ENCODE data around the gene SASH1.

The SASH1 gene

GRCh38 chr6:148523551-148523950, 180.9 kb downstream of the SASH1 start:
- DNase-seq (ENCODE audit: low read depth) = no peak

- no peak for DNase-seq (ENCODE audit: low read depth)
Observed at GRCh38 chr6:148524471-148524882, 181.8 kb downstream of the SASH1 start.

- DNase-seq (ENCODE audit: low read depth) = no peak
Observed at GRCh38 chr6:148524976-148525375, 182.3 kb downstream of the SASH1 start.

GRCh38 chr6:148525453-148525852, 182.8 kb downstream of the SASH1 start:
- DNase-seq (ENCODE audit: low read depth) = no peak

GRCh38 chr6:148526145-148526544, 183.5 kb downstream of the SASH1 start:
- DNase-seq (ENCODE audit: low read depth) = no peak

- no peak for DNase-seq (ENCODE audit: low read depth)
Observed at GRCh38 chr6:148528292-148528691, 185.7 kb downstream of the SASH1 start.

- no peak for DNase-seq (ENCODE audit: low read depth)
Observed at GRCh38 chr6:148529010-148529409, 186.4 kb downstream of the SASH1 start.

- DNase-seq (ENCODE audit: low read depth) = no peak
Observed at GRCh38 chr6:148530394-148530953, 187.8 kb downstream of the SASH1 start.

GRCh38 chr6:148530976-148531375, 188.3 kb downstream of the SASH1 start:
- no peak for DNase-seq (ENCODE audit: low read depth)

GRCh38 chr6:148532698-148533097, 190.1 kb downstream of the SASH1 start:
- DNase-seq (ENCODE audit: low read depth) = no peak

- DNase-seq (ENCODE audit: low read depth) = no peak
Observed at GRCh38 chr6:148533309-148534107, 190.9 kb downstream of the SASH1 start.

GRCh38 chr6:148534871-148535270, 192.2 kb downstream of the SASH1 start:
- DNase-seq (ENCODE audit: low read depth) = no peak

GRCh38 chr6:148535381-148535780, 192.7 kb downstream of the SASH1 start:
- DNase-seq (ENCODE audit: low read depth) = no peak

- DNase-seq (ENCODE audit: low read depth) = no peak
Observed at GRCh38 chr6:148535976-148536375, 193.3 kb downstream of the SASH1 start.

- no peak for DNase-seq (ENCODE audit: low read depth)
Observed at GRCh38 chr6:148538261-148539190, 195.9 kb downstream of the SASH1 start.

GRCh38 chr6:148543540-148543939, 200.9 kb downstream of the SASH1 start:
- DNase-seq (ENCODE audit: low read depth) = no peak

GRCh38 chr6:148544421-148544820, 201.8 kb downstream of the SASH1 start:
- DNase-seq (ENCODE audit: low read depth) = no peak

GRCh38 chr6:148545901-148546300, 203.3 kb downstream of the SASH1 start:
- DNase-seq (ENCODE audit: low read depth) = no peak

GRCh38 chr6:148547110-148547509, 204.5 kb downstream of the SASH1 start:
- no peak for DNase-seq (ENCODE audit: low read depth)

GRCh38 chr6:148548065-148548748, 205.6 kb downstream of the SASH1 start:
- no peak for DNase-seq (ENCODE audit: low read depth)

- no peak for DNase-seq (ENCODE audit: low read depth)
Observed at GRCh38 chr6:148548749-148549140, 206.1 kb downstream of the SASH1 start.

GRCh38 chr6:148550569-148550968, 207.9 kb downstream of the SASH1 start:
- no peak for DNase-seq (ENCODE audit: low read depth)

Measured in activated T-helper 9 cell treated with anti-CD3 and anti-CD28 coated beads, Interleukin-2, amount 50 U/mL, for 16 hours (primary cell).